HG02610 (cell line): Measurements from ENCODE around the gene UBE2C.
"Not testable (repeated sequence)": the region's sequence is repeated elsewhere in the genome, so short reads cannot be mapped to it uniquely, and the experiment has no call there.

Experiments used
- ATAC-seq: cut with Tn5 transposase; IDR thresholded peaks from one replicate; pipeline ENCODE4 v1.9.1; 2021; ENCODE audit warnings: mild to moderate bottlenecking, moderate library complexity; ENCODE audit not compliant: unreplicated experiment

Gene UBE2C

GRCh38 chr20:45812157-45813005 lies at the start of gene UBE2C:
Gene UBE2C (plus strand): TSS chr20:45812644. CDS start chr20:45812696, 52 bp downstream.
- ATAC-seq, result peak; percentile 98

DNA sequence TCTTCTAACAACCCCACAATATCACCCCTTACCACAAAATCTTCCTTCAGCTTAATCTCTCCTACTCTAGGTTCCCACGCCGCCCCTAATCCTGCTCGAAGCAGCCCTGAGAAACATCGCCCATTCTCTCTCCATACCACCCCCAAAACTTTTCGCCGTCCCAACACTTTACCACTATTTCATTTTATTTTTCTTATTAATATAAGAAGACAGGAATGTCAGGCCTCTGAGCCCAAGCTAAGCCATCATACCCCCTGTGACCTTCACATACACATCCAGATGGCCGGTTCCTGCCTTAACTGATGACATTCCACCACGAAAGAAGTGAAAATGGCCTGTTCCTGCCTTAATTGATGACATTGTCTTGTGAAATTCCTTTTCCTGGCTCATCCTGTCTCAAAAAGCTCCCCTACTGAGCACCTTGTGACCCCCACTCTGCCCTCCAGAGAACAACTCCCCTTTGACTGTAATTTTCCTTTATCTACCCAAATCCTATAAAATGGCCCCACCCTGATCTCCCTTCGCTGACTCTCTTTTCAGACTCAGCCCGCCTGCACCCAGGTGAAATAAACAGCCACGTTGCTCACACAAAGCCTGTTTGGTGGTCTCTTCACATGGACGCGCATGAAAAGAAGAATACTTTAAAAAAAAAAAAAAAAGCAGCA lies 47.7 kb upstream of the UBE2C start:
- not testable (repeated sequence) for ATAC-seq

- ATAC-seq, result no peak
Measured at GRCh38 chr20:45765307-45765875, 47.1 kb upstream of the UBE2C start.

- ATAC-seq, result no peak
Measured at GRCh38 chr20:45765980-45766379, 46.5 kb upstream of the UBE2C start.

- ATAC-seq, result no peak
Measured at GRCh38 chr20:45768479-45768878, 44.0 kb upstream of the UBE2C start.

- no peak for ATAC-seq
Measured at GRCh38 chr20:45771182-45771759, 41.2 kb upstream of the UBE2C start.

GRCh38 chr20:45772693-45773092 lies 39.8 kb upstream of the UBE2C start:
- ATAC-seq, result no peak

DNA sequence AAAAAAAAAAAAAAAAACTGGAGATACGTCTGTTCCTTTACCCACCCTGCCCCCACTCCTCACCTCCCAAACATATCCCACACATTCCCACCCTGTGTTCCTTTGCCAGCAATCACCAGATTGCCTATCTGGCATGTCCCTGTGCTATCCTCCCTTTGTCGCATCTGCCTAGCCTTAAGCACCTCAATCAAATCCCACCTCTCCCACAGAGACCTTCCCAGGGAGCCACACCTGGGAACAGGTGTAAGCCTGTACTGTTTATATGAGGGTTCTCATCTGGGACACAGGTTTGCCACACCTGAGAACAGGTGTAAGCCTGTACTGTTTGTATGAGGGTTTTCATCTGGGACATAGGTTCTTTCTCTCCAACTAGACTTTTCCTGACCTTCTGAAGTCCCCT lies 37.5 kb upstream of the UBE2C start:
- no peak for ATAC-seq

DNA sequence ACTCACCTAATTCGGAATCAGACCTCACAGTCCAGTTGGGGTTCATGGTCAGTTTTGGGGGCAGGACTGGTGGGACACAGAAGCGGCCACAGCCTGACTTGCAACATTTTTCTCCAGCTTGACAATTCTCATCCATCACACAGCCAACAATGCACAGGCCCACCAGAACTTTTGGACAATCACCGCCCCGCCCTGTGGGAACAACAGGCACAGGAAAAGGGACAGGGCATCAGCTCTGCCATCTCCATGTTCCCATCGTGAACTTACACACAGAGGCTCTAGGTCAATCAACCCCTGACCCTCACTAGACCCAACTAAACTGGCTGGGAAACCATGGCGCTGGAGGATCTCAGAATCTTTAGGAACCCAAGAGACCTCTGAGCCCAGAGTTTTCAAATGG lies 37.0 kb upstream of the UBE2C start:
- ATAC-seq, result no peak

DNA sequence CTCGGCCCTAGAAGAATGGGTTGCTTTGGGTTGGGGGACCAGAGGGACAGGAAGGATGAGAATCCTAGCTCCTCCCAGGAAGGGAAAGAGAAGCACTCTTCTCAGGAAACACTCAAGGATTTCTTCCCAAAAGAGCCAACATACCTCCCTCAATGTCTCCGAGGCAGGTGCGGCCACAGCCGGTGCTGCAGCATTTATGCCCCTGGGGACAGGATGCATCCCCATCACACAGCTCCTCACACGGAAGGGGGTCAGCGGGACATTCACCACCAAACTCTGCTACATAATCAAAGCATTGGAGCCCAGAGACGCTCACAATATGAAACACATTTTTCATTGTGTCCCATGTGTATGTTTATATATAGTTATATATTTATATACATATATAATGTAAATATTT lies 35.5 kb upstream of the UBE2C start:
- no peak for ATAC-seq

DNA sequence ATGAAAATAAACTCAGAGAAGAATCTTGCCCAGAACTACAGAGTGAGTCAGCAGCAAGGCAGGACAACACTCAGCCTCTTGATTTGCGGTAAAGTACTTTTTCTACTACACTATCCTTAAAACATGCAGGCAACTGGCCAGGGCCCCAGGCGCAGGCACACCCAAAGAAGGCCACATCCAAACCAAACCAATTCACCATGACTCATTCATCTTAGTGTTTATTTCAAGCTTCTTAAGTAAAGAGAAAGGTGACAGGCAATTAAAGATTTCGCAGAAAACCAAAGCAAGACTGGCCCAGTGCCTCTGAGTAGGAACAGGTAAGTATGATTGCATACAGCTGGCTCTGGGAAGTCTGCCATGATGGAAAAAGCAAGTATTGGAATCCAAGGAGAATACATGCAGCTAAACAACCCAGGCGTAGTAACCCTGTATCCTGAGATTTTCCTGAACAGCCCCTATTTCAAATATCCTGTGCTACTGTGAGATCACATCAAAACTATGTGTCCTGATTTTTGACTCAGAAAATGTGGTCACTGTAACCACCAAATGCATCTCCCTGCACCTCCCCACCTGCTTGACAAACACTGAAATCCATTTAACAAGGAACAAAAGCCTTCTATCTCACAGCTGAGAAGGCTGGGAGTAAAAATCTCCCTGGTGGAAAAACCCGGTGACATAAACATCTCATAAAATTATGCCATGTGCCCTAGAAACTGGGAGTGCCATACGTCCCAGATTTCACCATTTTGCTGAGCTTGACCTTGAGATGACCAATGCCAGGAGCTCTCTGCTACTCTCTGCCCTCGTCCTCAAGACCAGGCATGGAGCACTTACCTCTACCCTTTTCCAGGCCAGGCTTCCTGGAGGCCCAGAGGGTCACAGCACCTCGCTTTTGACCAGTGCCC lies 33.2 kb upstream of the UBE2C start:
- ATAC-seq, result no peak

GRCh38 chr20:45780159-45780558 lies 32.3 kb upstream of the UBE2C start:
- ATAC-seq, result no peak

DNA sequence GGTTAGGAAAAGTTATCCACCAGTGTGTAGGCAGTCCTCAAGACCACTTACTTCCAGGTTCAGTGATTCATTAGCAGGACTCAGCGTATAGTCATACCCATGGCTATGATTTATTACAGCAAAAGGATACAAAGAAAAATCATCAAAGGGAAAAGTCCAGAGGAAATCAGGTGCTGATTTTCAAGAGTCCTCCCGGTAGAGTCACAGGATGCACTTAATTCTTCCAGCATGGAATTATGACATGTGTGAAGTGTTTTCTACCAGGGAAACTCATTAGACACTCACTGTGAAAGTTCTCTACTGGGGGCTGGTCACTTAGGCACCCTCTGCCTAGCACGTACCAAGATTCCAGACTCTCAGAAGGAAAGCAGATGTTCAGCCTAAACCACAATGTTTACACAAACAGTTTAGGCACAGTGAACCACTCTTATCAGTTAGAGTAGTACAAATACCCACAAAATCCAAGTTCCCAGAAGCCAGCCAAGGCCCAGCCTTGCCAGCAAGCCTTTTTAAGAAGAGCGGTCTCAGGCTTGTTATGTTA lies 31.0 kb upstream of the UBE2C start:
- ATAC-seq, result no peak

- no peak for ATAC-seq
Measured at GRCh38 chr20:45782890-45783289, 29.6 kb upstream of the UBE2C start.

- no peak for ATAC-seq
Measured at GRCh38 chr20:45783656-45784294, 28.7 kb upstream of the UBE2C start.

DNA sequence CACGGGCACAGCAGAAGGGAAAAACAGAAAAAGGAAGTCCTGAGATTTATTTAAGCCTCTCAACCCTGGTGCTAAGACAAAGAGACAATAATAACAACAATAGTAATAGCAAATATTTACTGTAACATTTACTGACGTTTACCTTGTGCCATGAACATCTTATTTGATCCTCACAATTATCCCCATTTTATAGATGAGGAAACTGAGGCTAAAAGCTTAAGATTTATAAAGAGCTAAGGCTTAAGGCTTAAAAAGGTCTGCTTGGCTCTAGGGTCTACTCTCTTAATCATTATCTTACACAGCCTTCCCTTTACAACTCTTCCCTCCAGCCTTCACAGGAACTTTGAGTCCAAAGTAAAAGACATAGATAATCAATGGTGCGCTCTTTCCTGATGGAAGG lies 24.1 kb upstream of the UBE2C start:
- ATAC-seq, result no peak

DNA sequence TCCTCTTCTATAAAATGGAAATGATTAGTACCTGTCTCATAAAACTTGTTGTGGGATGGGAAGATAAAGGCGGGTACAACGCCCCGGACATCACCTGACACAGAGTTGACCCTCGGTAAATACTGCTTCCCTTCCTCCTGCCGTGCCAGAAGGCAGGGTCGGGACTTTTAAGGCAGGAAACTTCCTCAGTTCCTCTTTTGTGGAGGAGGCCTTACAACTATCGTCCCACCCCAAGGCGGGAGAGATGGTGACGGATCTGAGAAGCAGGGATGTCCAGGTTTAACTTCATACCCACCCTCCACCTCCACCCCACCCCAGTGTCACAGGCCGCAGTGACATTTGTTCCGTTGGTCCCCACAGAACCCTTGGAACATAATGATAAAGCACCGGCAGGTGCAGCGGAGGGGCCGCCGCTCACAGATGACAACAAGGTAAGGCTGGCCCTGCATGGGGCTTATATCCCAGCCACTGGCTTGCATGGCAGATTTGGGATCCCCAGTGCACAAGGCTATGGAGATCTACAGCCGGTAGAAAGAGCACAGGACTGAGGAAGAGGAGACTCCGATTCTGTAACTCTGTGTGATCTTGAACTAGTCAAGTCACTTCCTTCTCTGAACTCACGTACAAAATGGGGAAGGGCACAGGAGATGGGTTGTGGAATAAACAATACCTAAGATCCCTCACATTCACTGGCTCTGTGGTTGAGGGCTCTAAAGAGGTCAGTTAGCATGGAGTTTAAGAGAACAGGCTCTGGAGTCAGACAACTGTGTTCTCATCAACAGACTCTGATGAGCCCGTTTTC lies 19.9 kb upstream of the UBE2C start:
- no peak for ATAC-seq

- ATAC-seq, result no peak
Measured at GRCh38 chr20:45796337-45797065, 15.9 kb upstream of the UBE2C start.
